Activated CD4-positive, alpha-beta T cell treated with anti-CD3 and anti-CD28 coated beads, Interleukin-2, amount 10 ng/mL, durations not matched to agents 24 days and 14 days (primary cell): ENCODE data around the gene PLEKHD1. TPM values are rescaled to one million over a fixed set of nuclear protein-coding genes. Genes with fewer than 3 reads are reported as not detected.

Source experiments
- DNase-seq: peaks from one replicate; pipeline ENCODE4 v3.0.0; 2022
- H3K27ac Mint-ChIP-seq: one replicate; pipeline ENCODE4 v1.8.0; 2022; ENCODE audit warnings: mild to moderate bottlenecking, mixed read lengths
- H3K27me3 Mint-ChIP-seq: one replicate; pipeline ENCODE4 v1.8.0; 2022; ENCODE audit warnings: mixed read lengths
- H3K36me3 Mint-ChIP-seq: one replicate; pipeline ENCODE4 v1.8.0; 2022; ENCODE audit warnings: low read depth, mild to moderate bottlenecking, mixed read lengths
- H3K4me1 Mint-ChIP-seq: one replicate; pipeline ENCODE4 v1.8.0; 2021; ENCODE audit warnings: mixed read lengths
- H3K4me3 Mint-ChIP-seq: one replicate; pipeline ENCODE4 v1.8.0; 2022; ENCODE audit warnings: mild to moderate bottlenecking, moderate library complexity, mixed read lengths
- H3K9me3 Mint-ChIP-seq: one replicate; pipeline ENCODE4 v1.8.0; 2021; ENCODE audit warnings: mixed read lengths
- intact Hi-C: fragments of 100-400 bp; cut with micrococcal nuclease; formaldehyde crosslinking; loops from one replicate; pipeline ENCODE4 v1.15.1; 2023
- total RNA-seq: library from RNA; stranded (reverse); gene quantifications from 2 replicates; pipeline ENCODE4 v1.2.3, GENCODE V29; 2022

PLEKHD1 gene
- total RNA-seq, 1 donor from 2014 or later, result 0.12 TPM

DNA sequence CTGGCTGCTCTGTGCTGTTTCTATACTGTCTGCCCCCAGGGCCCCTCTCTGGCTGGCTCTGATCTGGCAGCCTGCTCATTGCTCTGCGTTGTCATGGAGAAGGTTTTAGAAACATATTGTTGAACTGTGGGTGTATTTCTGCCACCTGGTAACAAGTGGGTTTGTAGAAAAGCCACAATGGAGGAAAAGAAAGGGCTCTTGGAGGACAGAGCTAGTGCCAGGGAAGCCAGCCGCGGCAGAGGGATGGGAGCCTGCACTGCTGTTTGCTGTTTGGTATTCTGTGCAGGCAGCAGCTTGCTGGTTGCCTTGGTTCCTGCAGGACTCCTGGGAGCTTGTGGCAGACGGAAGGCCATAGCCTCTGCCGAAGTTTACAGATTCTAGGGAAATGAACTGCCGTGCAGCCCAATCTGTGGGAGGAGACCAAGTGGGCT, 75.1 kb downstream of the PLEKHD1 start:
- Mint-ChIP-seq H3K9me3 (no peaks in the 10 kb centered on the region), H3K36me3 (no peaks in the 10 kb centered on the region)
- intact Hi-C loops, result no loop called here

DNA sequence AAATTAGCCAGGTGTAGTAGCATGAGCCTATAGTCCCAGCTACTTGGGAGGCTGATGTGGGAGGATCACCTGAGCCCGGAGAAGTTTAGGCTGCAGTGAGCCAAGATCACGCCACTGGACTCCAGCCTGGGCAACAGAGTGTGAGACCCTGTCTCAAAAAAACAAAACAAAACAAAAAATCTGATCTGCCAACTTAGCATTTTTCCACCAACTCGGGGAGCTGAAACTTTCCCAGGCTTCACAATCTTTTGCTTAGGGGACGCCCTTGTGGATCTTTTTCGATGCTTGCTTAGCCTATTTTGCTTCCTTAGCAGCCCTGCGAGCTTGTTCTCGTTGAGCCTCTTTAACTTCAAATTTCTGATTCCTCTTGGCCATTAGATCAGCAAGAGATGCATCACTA, 76.3 kb downstream of the PLEKHD1 start:
- intact Hi-C loops, result no loop called here
- Mint-ChIP-seq H3K4me1 (no peaks in the 10 kb centered on the region), H3K4me3 (no peak overlapping the region), H3K36me3 (no peaks in the 10 kb centered on the region), H3K27me3 (peaks cover 52% of the 10 kb centered on the region), H3K27ac (no peak overlapping the region), H3K9me3 (no peaks in the 10 kb centered on the region)
- peak; percentile 23 for DNase-seq

More for the DNA sequence above, 75.1 kb downstream of the PLEKHD1 start:
- DNase-seq, result peak; percentile 46
- Mint-ChIP-seq H3K4me3 (no peak overlapping the region), H3K27me3 (peaks cover 41% of the 10 kb centered on the region), H3K27ac (no peak overlapping the region), H3K4me1 (no peaks in the 10 kb centered on the region)

DNA sequence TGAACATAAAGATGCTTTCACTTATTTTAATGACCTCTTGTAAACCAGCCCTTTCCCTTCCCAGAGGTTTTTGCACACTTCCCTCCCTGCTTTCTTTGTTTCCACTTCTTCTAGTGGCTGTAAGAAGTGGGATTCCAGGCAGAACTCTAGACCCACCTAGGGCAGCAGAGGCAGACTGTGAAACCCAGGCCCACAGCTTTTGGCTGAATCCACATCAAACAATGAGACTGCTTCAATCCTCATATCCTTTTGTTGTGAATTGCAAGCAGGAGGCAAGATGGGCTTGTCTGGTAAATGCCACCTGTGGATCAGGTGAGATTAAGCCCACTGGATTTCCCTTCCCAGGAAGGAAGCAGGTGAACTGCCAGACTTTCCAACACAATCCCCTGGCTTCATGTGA, 77.4 kb downstream of the PLEKHD1 start:
- intact Hi-C loops, result no loop called here
- H3K36me3 Mint-ChIP-seq, result no peaks in the 10 kb centered on the region
- peak; percentile 24 for DNase-seq
- peaks cover 58% of the 10 kb centered on the region for H3K27me3 Mint-ChIP-seq
- no peaks in the 10 kb centered on the region for H3K9me3 Mint-ChIP-seq
- no peak overlapping the region for H3K27ac Mint-ChIP-seq
- no peak overlapping the region for H3K4me3 Mint-ChIP-seq
- H3K4me1 Mint-ChIP-seq, result no peaks in the 10 kb centered on the region

DNA sequence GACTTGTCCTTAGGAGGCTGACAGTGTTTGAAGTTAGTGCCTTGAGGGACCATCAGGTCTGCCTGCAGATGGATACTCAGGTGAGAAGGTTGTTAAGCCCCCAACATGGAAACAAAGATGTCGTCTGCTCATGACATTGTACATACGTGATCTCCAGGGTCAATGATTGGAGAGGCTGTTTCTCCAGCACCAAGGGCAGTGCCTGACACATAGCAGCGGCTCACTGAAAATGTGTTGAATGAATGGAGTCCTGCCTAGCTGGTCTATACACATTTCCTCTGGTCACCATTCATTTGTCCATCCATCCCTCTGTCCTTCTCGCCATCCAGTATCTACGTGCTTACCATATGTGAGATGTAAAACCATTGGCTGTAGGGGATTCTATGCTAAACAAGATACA, 83.0 kb downstream of the PLEKHD1 start:
- H3K9me3 Mint-ChIP-seq, result no peaks in the 10 kb centered on the region
- peaks cover 73% of the 10 kb centered on the region for H3K27me3 Mint-ChIP-seq
- peak; percentile 38 for DNase-seq
- H3K36me3 Mint-ChIP-seq, result no peaks in the 10 kb centered on the region
- no peak overlapping the region for H3K4me3 Mint-ChIP-seq
- H3K4me1 Mint-ChIP-seq, result no peaks in the 10 kb centered on the region
- H3K27ac Mint-ChIP-seq, result no peak overlapping the region
- intact Hi-C loops, result no loop called here

DNA sequence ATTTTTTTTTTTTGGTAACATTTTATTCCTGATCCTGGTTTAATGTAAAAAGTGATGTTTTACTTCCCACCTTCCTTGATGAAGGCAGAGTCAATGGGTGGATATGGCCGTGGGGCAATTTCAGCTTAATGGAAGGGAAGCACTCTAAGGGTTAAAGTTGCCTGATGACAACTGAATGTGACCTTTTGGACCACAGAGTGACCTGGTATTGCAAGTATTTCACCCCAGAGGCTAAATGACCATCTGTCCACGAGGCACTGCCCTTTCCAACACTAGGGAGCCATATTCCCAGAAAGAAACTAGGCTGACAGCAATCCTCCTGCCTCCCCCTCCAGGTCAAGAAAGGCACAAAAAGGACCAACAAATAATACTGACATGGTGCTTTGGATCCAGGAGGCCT, 85.3 kb downstream of the PLEKHD1 start:
- Mint-ChIP-seq H3K4me3 (no peak overlapping the region), H3K27ac (no peak overlapping the region), H3K9me3 (no peaks in the 10 kb centered on the region), H3K27me3 (peaks cover 80% of the 10 kb centered on the region), H3K4me1 (peaks cover 6% of the 10 kb centered on the region), H3K36me3 (no peaks in the 10 kb centered on the region)
- DNase-seq, result peak; percentile 36
- intact Hi-C loops, result loop anchor here (5.0 kb wide), 2 partner anchors 88 to 308 kb away; partner anchors contain the start of genes GALNT16 and PLEKHD1

DNA sequence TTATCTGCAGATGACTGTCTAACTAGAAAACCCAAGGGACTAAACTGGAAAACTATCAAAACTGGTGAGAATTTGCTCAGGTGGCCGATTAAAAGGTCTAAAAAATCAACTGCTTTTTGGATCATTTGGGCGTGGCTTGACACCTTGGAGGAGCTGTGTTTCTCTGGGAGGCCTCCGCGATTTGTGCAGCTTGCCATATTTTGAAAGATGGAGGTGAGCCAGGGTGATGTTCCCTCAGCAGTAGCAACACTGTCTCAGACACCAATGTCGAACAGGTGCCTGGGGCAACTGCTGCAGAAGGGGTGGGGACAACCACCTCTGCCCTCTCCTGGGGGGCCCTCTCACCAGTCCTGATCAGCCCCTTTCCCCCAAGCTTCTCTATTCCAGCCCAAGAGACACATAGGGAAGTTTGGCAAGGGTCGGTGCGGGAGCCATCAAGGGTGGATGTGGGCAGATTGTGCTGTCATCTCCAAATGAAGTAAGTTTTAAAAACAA, 86.4 kb downstream of the PLEKHD1 start:
- intact Hi-C loops, result loop anchor here (5.0 kb wide), 2 partner anchors 89 to 309 kb away; partner anchors contain the start of genes GALNT16 and PLEKHD1
- no peaks in the 10 kb centered on the region for H3K9me3 Mint-ChIP-seq
- no peak overlapping the region for H3K27ac Mint-ChIP-seq

DNA sequence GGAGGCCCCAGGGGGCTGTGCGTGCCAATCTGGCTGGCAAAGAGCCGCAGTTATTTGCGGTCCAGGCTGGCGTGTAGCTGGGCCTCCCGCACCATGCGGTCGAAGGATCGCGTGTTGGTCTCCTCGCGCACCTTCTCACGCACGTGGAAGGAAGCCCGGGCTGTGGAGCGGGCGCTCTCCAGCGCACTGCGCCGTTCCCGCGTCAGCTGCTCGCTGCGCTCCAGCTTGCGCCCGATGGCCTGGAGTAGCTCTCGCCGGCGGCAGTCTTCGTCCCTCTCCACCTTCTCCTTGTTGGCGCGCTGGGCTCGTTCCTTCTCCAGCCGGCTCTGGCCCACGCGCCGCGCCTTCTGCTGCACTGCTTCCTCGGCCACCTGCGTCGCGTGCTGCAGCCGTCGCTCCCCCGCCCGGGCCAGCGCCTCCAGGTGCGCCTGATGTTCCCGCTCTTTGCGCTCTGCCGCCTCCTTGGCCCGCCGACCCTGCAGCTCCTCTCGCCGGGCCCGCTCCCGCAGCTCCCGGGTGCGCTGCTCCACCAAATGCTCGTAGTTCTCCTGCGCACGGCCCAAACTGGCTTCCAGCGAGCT, 87.0 kb downstream of the PLEKHD1 start:
- intact Hi-C loops, result loop anchor here (5.0 kb wide), 2 partner anchors 89 to 309 kb away; partner anchors contain the start of genes GALNT16 and PLEKHD1
- Mint-ChIP-seq H3K27me3 (peaks cover 77% of the 10 kb centered on the region), H3K27ac (no peak overlapping the region), H3K4me1 (peaks cover 6% of the 10 kb centered on the region), H3K4me3 (peak overlapping the region; percentile 54), H3K36me3 (no peaks in the 10 kb centered on the region), H3K9me3 (no peaks in the 10 kb centered on the region)
- DNase-seq, result peak; percentile 61

More for the DNA sequence above, 86.4 kb downstream of the PLEKHD1 start:
- Mint-ChIP-seq H3K36me3 (no peaks in the 10 kb centered on the region), H3K4me1 (peaks cover 6% of the 10 kb centered on the region), H3K4me3 (no peak overlapping the region), H3K27me3 (peaks cover 78% of the 10 kb centered on the region)
- peak; percentile 53 for DNase-seq

DNA sequence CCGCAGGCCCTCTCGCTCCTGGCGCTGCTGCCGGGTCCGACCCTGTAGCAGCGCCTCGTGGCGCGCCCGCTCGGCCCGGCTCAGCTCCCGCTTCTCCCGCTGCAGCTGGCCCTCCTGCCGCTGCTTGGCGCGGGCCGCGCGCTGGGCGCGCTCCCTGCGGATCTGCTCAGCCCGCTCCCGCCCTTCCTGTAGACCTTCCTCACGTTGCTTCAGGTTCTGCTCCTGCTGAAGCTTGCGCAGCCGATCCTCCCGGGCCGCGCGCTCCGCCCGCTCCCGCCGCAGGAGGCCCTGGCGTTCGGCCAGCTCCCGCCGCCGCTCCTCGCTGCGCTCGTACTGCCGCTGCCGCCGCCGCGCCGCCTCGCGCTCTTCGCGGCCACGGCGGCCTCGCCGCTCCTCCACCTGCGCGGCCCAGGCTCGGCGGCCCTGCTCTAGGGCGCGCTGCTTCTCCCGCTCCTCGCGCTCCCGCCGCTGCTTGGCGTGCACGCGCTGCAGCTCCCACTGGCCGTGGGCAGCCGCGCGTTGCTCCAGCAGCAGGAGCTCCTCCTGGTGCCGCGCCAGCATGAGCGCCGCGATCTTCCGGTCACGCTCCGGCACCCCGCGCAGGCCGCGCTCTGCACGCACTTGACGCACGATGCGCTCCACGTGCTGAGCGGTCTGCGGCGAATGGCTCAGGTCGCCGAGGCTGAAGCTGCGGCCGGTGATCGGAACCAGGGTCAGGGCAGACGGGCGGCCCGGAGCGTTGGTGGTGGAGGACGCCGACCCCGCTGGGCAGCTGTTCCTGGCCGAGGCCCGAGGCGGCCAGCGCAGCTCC, 87.7 kb downstream of the PLEKHD1 start:
- H3K9me3 Mint-ChIP-seq, result no peaks in the 10 kb centered on the region
- no peaks in the 10 kb centered on the region for H3K36me3 Mint-ChIP-seq
- H3K27me3 Mint-ChIP-seq, result peaks cover 80% of the 10 kb centered on the region
- DNase-seq, result peak; percentile 69
- H3K27ac Mint-ChIP-seq, result no peak overlapping the region
- H3K4me3 Mint-ChIP-seq, result peak overlapping the region; percentile 55
- H3K4me1 Mint-ChIP-seq, result peaks cover 6% of the 10 kb centered on the region
- intact Hi-C loops, result loop anchor here (5.0 kb wide), 2 partner anchors 90 to 310 kb away; partner anchors contain the start of genes GALNT16 and PLEKHD1

DNA sequence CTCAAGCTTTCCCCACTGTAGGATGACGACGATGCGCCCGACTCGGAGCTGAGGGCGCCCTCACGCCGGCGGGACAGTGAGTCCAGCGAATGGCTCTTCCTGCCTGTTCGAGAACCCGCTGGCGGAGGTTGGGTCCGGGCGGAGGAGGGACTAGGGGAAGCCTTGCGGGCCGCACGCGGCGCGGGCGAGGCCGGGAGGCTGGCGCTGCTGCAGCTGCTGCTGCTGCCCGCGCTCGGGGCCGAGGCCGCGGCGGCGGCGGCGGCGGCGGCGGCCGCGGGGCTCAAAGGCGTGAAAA, 88.3 kb downstream of the PLEKHD1 start:
- no peak overlapping the region for H3K4me3 Mint-ChIP-seq
- intact Hi-C loops, result loop anchor here (5.0 kb wide), 2 partner anchors 90 to 310 kb away; partner anchors contain the start of genes GALNT16 and PLEKHD1

DNA sequence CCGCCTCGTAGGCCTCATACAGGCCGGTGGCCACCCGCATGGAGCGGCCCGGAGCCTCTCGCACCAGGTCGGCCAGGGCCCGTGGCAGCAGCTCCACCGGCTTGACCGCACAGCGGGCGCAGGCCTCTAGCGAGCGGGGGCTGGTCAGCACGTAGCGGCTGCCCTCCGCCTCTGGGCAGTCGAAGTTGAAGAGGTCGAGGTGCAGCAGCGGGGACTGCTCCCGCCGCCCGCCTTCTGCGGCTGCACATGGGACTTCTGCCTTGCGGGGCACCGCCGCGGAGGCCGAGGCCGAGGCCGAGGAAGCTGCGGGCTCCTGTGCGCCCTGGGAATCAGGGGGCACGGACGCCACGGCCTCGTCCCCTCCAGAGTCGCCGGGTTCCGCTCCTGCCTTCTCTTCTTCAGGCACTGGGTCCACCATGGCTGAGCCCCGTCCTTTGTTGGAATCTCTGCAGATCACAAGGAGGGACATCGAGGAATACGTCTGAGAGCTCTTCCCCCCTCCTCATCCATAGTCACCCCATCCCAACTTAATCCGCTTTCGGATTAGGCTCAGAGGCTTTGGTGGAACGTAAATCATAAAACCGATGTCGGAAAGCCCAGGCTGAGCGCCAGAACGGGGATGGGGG, 88.8 kb downstream of the PLEKHD1 start:
- peak; percentile 56 for DNase-seq
- intact Hi-C loops, result loop anchor here (5.0 kb wide), 2 partner anchors 91 to 311 kb away; partner anchors contain the start of genes GALNT16 and PLEKHD1
- H3K27me3 Mint-ChIP-seq, result peaks cover 75% of the 10 kb centered on the region
- H3K27ac Mint-ChIP-seq, result no peak overlapping the region
- H3K4me1 Mint-ChIP-seq, result peaks cover 6% of the 10 kb centered on the region
- no peaks in the 10 kb centered on the region for H3K36me3 Mint-ChIP-seq
- H3K4me3 Mint-ChIP-seq, result peak overlapping the region; percentile 58
- H3K9me3 Mint-ChIP-seq, result no peaks in the 10 kb centered on the region

More for the DNA sequence above, 88.3 kb downstream of the PLEKHD1 start:
- no peak overlapping the region for H3K27ac Mint-ChIP-seq
- no peaks in the 10 kb centered on the region for H3K9me3 Mint-ChIP-seq
- H3K4me1 Mint-ChIP-seq, result peaks cover 6% of the 10 kb centered on the region
- peaks cover 77% of the 10 kb centered on the region for H3K27me3 Mint-ChIP-seq
- H3K36me3 Mint-ChIP-seq, result no peaks in the 10 kb centered on the region
- peak; percentile 56 for DNase-seq

DNA sequence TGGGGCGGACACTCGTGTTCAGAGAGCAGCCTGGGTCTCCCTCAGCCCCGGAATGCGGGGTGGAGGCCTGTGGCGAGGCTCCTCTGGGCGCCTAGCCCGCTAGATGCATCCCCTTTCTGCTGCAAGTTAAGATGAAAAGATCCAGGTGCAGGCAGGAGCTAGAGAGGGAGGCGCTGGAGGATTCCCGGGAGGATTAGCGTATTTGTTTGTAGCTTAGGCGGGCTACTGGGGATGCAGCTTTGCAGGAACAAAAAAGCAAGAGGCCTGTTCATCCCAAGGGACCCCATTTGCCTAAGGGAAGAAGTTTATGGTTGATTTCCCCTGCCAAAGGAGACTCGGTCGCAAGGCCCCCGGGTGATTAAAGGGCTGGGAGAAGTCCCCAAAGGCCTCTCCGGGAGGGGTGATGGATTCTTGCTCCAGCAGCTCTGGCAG, 89.3 kb downstream of the PLEKHD1 start:
- H3K27me3 Mint-ChIP-seq, result peaks cover 72% of the 10 kb centered on the region

DNA sequence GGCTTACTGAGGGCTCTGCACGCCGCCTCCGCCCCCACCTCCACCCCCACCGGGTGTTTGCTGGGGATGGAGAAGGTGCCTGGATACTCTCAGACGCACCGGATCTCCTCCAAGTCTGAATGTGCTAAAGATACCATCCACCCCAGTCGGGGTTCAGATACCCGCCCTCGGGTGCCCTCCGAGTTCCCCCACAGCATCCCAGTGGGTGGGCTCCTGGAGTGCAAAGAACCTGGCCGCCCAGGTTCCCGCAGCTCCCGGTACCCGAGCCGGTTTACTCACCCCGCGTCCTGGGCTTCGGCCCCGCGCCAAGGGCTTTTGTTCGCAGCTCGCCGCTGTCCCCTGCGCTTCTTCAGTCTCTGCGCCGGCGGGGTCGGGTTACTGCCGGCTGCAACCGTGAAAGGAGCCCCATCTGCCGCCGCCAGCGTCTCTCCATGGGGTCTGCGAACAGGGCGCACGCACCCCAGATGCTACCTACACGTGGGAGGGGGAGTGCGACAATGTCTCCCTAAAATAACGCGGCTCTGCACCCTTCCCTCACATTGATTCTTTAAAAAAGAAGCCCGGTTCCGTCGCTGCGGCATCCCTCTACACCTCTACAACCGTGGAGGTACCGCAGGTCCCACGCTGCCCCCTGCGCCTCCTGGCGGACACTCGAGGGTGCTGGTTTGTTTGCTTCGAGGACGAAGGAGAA, 89.9 kb downstream of the PLEKHD1 start, which contains the start of gene CCDC177:
CCDC177 (minus strand) TSS at position 609 of the 691 bp plus-strand sequence. CDS start 1,249 bp downstream, outside the sequence.
- H3K27ac Mint-ChIP-seq, result no peak within 1 kb of the TSS
- H3K4me3 Mint-ChIP-seq, result peak within 1 kb of the TSS; percentile 69
- peaks cover 69% of the 10 kb centered on the region for H3K27me3 Mint-ChIP-seq
- no peaks in the 10 kb centered on the region for H3K9me3 Mint-ChIP-seq
- H3K36me3 Mint-ChIP-seq, result no peaks in the 10 kb centered on the region
- DNase-seq, result peak; percentile 92
- peaks cover 6% of the 10 kb centered on the region for H3K4me1 Mint-ChIP-seq
- intact Hi-C loops, result loop anchor here (1.0 to 5.0 kb wide), 3 partner anchors 92 to 332 kb away; partner anchors contain the start of genes GALNT16 and PLEKHD1

More for the DNA sequence above, 89.3 kb downstream of the PLEKHD1 start:
- Mint-ChIP-seq H3K9me3 (no peaks in the 10 kb centered on the region), H3K4me1 (peaks cover 6% of the 10 kb centered on the region), H3K36me3 (no peaks in the 10 kb centered on the region), H3K27ac (no peak overlapping the region), H3K4me3 (peak overlapping the region; percentile 58)
- intact Hi-C loops, result loop anchor here (1.0 to 5.0 kb wide), 3 partner anchors 92 to 332 kb away; partner anchors contain the start of genes GALNT16 and PLEKHD1
- DNase-seq, result peak; percentile 66

DNA sequence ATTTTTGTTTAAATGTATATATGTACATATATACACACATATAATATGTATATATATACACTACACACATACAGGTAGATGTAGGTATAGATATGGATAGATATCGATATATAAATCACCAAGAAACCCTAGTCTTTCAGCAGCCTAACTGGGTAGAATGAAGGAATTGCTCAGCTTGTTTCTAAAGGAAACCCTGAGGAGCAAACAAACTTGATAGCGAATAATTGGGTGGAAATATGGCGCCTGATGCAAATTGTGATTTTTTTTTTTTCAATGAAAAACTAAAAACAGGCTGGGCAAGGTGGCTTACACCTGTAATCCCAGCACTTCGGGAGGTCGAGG, 90.4 kb downstream of the PLEKHD1 start:
- H3K9me3 Mint-ChIP-seq, result no peaks in the 10 kb centered on the region
- H3K36me3 Mint-ChIP-seq, result no peaks in the 10 kb centered on the region
- H3K27me3 Mint-ChIP-seq, result peaks cover 67% of the 10 kb centered on the region
- H3K4me1 Mint-ChIP-seq, result peaks cover 6% of the 10 kb centered on the region
- intact Hi-C loops, result loop anchor here (1.0 to 5.0 kb wide), 3 partner anchors 93 to 333 kb away; partner anchors contain the start of genes GALNT16 and PLEKHD1
- no peak for DNase-seq
- no peak overlapping the region for H3K27ac Mint-ChIP-seq
- peak overlapping the region; percentile 69 for H3K4me3 Mint-ChIP-seq
